ENCODE data around the gene ZNF579. TPM values are rescaled to one million over a fixed set of nuclear protein-coding genes. Genes with fewer than 3 reads are reported as not detected.

Gene ZNF579
- total RNA-seq, 2 experiments from 2014 or later: 6.7 to 7.1 TPM

GRCh38 chr19:55581823-55582223, 1.2 kb upstream of the ZNF579 start:
- no peak for ATAC-seq (ENCODE audit: poor library complexity)
- no peak overlapping the region for H3K27ac ChIP-seq (ENCODE audit: low read depth in 1 of 2, low read length in 2 of 2)
- no peak overlapping the region for H3K4me3 ChIP-seq (ENCODE audit: low read length)
- intact Hi-C loops (cut with DNase I, micrococcal nuclease): loop anchor here (2.0 kb wide), 2 partner anchors 17 to 53 kb away; partner anchors contain the start of gene FIZ1 (in 1 of the 2)
- H3K36me3 ChIP-seq (ENCODE audit: insufficient read depth, low read length): no peaks in the 10 kb centered on the region
- H3K9me3 ChIP-seq (ENCODE audit: control insufficient read depth in 1 of 2, insufficient read depth in 1 of 2, low read length in 2 of 2): peaks cover 0 to 15% of the 10 kb centered on the region in 2 experiments
- CTCF ChIA-PET: interaction anchor here (1.3 to 4.7 kb wide), 2 partner anchors 17 to 50 kb away, joined by 3 to 19 read pairs; partner anchors contain the start of gene FIZ1
- peak overlapping the region; percentile 86 for H3K27ac Mint-ChIP-seq
- DNase-seq: no peak
- peaks cover 36% of the 10 kb centered on the region for H3K4me1 ChIP-seq (ENCODE audit: insufficient read depth, low read length)
- no peaks in the 10 kb centered on the region for H3K27me3 ChIP-seq (ENCODE audit: control insufficient read depth in 1 of 2, insufficient read depth in 2 of 2, low read length in 2 of 2)
- peaks cover 18% of the 10 kb centered on the region for H3K36me3 Mint-ChIP-seq (ENCODE audit: low read depth)
- H3K4me3 Mint-ChIP-seq: peak overlapping the region; percentile 63
- peaks cover 42% of the 10 kb centered on the region for H3K4me1 Mint-ChIP-seq (ENCODE audit: low read depth)
- no peak for TF ChIP-seq CTCF (IDR thresholded peaks at IDR 0.05)
- H3K27me3 Mint-ChIP-seq: no peaks in the 10 kb centered on the region
- POLR2A ChIA-PET: interaction anchor here (1.1 to 2.7 kb wide), 3 partner anchors 18 to 174 kb away, joined by 4 to 18 read pairs (median 17); partner anchors contain the start of genes FIZ1, UBE2S and ZNF524
- no peaks in the 10 kb centered on the region for H3K9me3 Mint-ChIP-seq

GRCh38 chr19:55581145-55581822, 636 bp upstream of the ZNF579 start:
- CTCF ChIA-PET: interaction anchor here (0.9 to 4.7 kb wide), 3 partner anchors 18 to 51 kb away, joined by 3 to 19 read pairs (median 4); partner anchors contain the start of gene FIZ1
- Mint-ChIP-seq H3K4me3 (peak overlapping the region; percentile 89), H3K9me3 (no peaks in the 10 kb centered on the region), H3K27me3 (no peaks in the 10 kb centered on the region), H3K4me1 (ENCODE audit: low read depth) (peaks cover 36% of the 10 kb centered on the region), H3K27ac (peak overlapping the region; percentile 86), H3K36me3 (ENCODE audit: low read depth) (peaks cover 21% of the 10 kb centered on the region)
- ATAC-seq (ENCODE audit: poor library complexity): no peak
- Histone ChIP-seq H3K27me3 (ENCODE audit: control insufficient read depth in 1 of 2, insufficient read depth in 2 of 2, low read length in 2 of 2) (no peaks in the 10 kb centered on the region), H3K4me3 (ENCODE audit: low read length) (peak overlapping the region; percentile 78), H3K36me3 (ENCODE audit: insufficient read depth, low read length) (no peaks in the 10 kb centered on the region), H3K9me3 (ENCODE audit: control insufficient read depth in 1 of 2, insufficient read depth in 1 of 2, low read length in 2 of 2) (peaks cover 0 to 15% of the 10 kb centered on the region in 2 experiments), H3K4me1 (ENCODE audit: insufficient read depth, low read length) (peaks cover 31% of the 10 kb centered on the region), H3K27ac (ENCODE audit: low read depth in 1 of 2, low read length in 2 of 2) (peak overlapping the region; percentile 49 to 52)
- POLR2A ChIA-PET: interaction anchor here (0.7 to 2.7 kb wide), 9 partner anchors 18 to 174 kb away, joined by 3 to 18 read pairs (median 4); partner anchors contain the start of genes FIZ1, UBE2S, ZNF524 and ZNF784
- peak in 4 of 14 experiments; percentile 11 to 49 (median 41) for DNase-seq
- intact Hi-C loops (cut with DNase I, micrococcal nuclease): loop anchor here (2.0 kb wide), 2 partner anchors 18 to 54 kb away; partner anchors contain the start of gene FIZ1 (in 1 of the 2)
- TF ChIP-seq CTCF (IDR thresholded peaks at IDR 0.05): no peak

GRCh38 chr19:55579766-55580621, 654 bp downstream of the ZNF579 start:
- H3K4me1 Mint-ChIP-seq (ENCODE audit: low read depth): peaks cover 24% of the 10 kb centered on the region
- peak in 1 of 14 experiments; percentile 42 for DNase-seq
- peaks cover 0 to 15% of the 10 kb centered on the region in 2 experiments for H3K9me3 ChIP-seq (ENCODE audit: control insufficient read depth in 1 of 2, insufficient read depth in 1 of 2, low read length in 2 of 2)
- H3K27me3 ChIP-seq (ENCODE audit: control insufficient read depth in 1 of 2, insufficient read depth in 2 of 2, low read length in 2 of 2): no peaks in the 10 kb centered on the region
- peak overlapping the region; percentile 86 for H3K27ac Mint-ChIP-seq
- peak overlapping the region; percentile 78 for H3K4me3 ChIP-seq (ENCODE audit: low read length)
- no peaks in the 10 kb centered on the region for H3K9me3 Mint-ChIP-seq
- H3K4me1 ChIP-seq (ENCODE audit: insufficient read depth, low read length): peaks cover 23% of the 10 kb centered on the region
- no peak for TF ChIP-seq CTCF (IDR thresholded peaks at IDR 0.05)
- H3K36me3 Mint-ChIP-seq (ENCODE audit: low read depth): peaks cover 21% of the 10 kb centered on the region
- POLR2A ChIA-PET: interaction anchor here (0.7 to 2.7 kb wide), 7 partner anchors 20 to 63 kb away, joined by 3 to 18 read pairs (median 5); partner anchors contain the start of genes FIZ1, ZNF524, ZNF784 and ZNF865
- ATAC-seq (ENCODE audit: poor library complexity): peak; percentile 58
- intact Hi-C loops (cut with DNase I, micrococcal nuclease): loop anchor here (2.0 kb wide), 2 partner anchors 19 to 55 kb away; partner anchors contain the start of gene FIZ1 (in 1 of the 2)
- H3K27me3 Mint-ChIP-seq: no peaks in the 10 kb centered on the region
- H3K36me3 ChIP-seq (ENCODE audit: insufficient read depth, low read length): no peaks in the 10 kb centered on the region
- peak overlapping the region; percentile 89 for H3K4me3 Mint-ChIP-seq
- H3K27ac ChIP-seq (ENCODE audit: low read depth in 1 of 2, low read length in 2 of 2): peak overlapping the region; percentile 39 to 69
- CTCF ChIA-PET: interaction anchor here (0.9 to 4.7 kb wide), 2 partner anchors 26 to 52 kb away, joined by 4 to 19 read pairs; no protein-coding TSS in a partner anchor

All from CD4-positive, alpha-beta T cell (primary cell).